ENCODE results near the gene SLC13A3.
A peak's percentile ranks its signal among the peaks of the same experiment; 100 is the strongest.

The SLC13A3 gene

DNA sequence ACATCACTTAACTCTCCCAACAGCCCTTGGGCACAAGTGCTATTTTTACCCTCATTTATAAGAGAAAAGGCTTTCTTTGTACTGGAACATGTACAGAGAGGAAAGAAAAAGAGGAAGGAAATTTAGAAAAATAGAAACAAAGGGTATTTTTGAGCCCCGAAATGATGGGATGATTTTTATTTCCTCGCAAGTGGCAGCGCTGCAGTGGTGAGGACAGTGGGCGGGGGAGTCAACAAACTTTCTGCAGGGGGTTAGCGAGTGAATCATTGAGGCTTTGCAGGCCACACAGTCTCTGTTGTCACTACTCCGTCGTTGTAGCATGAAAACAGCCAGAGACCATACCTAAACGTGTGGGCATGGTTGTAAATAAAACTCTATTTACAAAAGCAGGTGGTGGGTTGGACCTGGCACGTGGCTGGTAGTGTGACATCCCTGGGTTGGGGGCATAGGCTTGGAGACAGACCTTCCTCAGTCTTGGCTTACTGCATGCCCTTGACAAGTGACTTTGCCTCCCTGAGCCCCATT, 75.3 kb downstream of the SLC13A3 start:
- no peak for DNase-seq (ENCODE audit: low read depth)

- DNase-seq (ENCODE audit: low read depth) = no peak
Observed at GRCh38 chr20:46575394-46575793, 75.9 kb downstream of the SLC13A3 start.

DNA sequence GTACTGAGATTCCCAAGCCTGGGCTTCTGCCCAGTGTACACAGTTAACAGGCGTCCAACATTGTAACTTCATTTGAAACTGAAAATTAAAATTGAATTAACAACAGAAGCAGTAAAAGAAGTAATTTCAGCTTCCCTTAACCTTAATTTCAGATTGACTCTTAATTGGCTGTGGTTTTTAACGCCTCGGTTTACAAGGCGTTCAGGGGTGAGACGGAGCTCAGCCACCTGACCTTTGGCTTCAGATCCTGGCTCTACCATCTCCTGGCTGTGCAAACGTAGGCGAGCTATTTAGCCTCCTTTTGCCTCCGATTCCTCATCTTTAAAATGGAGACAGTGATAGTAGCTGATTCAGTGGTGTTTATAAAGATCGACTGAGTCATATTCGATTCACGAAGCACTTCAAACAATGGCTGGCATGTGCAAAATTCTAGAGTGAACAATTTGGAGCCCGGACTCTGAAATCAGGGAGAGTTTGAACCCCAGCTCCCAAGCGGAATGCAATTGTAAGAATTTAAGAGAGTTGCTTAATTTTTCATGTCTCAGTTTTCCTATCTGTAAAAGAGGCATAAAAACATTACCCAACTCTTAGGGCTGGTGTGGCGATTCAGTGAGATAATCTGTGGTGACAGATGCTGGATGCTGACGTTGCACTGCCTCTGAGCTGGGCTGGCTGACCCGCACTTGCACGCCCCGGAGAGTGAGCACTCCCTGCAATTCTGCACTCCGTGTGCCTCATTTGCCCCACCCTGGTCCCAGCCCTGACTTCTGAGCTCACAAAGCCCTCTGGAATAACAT, 77.3 kb downstream of the SLC13A3 start:
- no peak for DNase-seq (ENCODE audit: low read depth)

GRCh38 chr20:46573234-46573633, 78.0 kb downstream of the SLC13A3 start:
- DNase-seq (ENCODE audit: low read depth) = no peak

DNA sequence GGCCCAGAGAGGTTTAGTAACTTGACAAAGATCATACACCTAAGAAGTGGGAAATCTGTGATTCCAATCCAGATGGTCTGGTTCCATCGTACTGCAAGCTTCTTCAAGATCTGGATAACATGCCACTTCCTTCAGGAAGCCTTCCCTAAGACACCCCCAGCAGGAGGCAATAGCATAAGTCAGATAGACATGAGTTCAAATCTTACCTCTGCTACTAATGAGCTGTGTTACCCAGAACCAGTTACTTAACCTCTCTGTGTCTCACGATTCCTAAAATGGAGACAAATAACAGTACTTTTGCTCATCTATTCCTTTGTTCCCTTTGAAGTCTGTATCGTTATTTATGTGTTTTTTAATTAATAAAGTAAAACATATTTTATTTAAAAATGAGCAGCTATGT, 78.5 kb downstream of the SLC13A3 start:
- DNase-seq (ENCODE audit: low read depth) = no peak

DNA sequence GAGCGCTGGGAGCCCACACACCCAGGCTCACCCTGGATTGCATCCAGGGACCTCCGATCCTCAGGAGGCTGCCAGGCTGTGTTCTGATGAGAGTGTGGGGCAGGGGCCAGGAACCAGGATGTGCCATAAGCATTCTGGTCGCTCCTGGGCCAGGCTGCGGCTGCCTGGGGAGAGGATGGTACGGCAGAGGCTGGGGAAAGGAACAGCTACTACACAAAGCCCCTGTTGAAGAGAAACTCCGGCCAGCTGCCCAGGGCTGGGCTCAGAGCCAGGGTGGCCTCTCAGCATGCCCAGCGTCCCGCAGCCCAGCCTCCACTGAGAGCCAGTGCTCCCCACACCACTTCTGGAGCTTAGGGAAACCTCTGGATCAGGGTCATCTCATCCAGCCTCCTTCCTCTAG, 79.1 kb downstream of the SLC13A3 start:
- no peak for DNase-seq (ENCODE audit: low read depth)

DNA sequence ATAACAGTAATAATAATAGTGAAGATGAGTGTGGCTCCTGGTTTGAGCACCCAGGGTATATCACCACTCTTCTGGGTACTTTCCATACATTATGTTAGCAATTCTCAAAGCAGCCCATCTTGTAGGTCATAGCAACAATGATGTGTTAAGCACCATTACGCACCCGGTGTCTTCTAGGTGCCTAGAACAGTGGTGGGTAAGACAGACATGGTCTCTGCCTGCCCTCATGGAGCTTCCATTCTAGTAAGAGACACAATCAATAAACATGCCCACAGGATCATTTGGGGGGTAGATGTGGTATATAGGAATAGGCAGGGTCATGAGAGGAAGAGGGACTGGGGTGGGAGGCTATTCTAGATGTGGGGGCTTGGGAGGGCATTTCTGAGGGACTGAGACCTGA, 79.8 kb downstream of the SLC13A3 start:
- DNase-seq (ENCODE audit: low read depth) = no peak

DNA sequence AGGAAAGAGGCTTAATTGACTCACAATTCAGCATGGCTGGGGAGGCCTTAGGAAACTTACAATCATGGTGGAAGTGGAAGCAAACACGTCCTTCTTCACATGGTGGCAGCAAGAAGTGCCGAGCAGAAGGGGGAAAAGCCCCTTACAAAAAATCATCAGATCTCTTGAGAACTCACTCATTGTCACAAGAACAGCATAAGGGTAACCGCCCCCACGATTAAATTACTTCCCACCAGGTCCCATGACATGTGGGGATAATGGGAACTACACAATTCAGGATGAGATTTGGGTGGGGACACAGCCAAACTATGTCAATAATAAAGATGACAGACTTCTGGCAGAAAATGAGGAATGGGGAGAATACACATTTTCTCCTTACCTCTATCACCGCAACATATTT, 80.3 kb downstream of the SLC13A3 start:
- no peak for DNase-seq (ENCODE audit: low read depth)

DNA sequence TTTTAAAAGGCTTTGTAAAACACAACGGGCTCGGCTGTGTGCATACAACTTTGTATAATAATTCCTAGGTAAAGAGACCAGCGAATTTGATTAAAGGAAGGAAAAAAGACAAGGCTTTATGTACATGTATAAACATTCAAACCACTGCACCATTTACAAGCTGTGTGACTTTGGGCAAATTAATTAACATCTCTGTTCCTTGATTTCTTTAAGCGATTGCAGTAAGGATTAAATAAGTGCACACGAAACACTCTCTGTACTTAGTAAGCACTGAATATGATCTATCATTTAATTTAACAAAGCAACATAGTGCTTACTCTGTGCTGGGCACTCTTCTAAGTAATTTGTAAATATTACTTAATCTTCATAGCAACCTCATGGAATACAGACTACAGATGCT, 81.3 kb downstream of the SLC13A3 start:
- DNase-seq (ENCODE audit: low read depth) = no peak

DNA sequence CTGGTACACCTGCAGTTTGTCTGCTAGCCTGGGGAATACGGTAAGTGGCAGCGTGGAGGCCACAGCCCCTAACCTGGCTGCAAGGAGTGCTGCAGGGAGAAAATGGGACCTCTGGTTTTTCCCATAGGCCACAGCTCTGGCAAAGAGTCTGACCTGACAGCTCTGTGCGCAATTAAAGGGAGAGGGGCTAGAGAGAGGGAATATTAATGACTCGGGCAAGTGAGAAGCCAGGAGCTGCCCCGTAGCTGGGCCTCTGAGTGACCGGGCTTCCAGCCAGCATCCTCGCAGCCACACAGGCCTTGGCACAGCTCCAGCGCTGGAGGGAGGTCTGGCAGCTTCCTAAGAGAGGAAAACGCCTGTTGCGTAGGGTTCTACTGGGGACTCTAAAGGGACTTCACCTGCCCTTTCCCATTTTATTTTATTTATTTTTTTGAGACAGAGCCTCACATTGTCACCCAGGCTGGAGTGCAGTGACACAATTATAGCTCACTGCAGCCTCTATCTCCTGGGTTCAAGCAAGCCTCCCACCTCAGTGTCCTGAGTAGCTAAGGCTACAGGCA, 82.6 kb downstream of the SLC13A3 start:
- peak; percentile 28 for DNase-seq (ENCODE audit: low read depth)

DNA sequence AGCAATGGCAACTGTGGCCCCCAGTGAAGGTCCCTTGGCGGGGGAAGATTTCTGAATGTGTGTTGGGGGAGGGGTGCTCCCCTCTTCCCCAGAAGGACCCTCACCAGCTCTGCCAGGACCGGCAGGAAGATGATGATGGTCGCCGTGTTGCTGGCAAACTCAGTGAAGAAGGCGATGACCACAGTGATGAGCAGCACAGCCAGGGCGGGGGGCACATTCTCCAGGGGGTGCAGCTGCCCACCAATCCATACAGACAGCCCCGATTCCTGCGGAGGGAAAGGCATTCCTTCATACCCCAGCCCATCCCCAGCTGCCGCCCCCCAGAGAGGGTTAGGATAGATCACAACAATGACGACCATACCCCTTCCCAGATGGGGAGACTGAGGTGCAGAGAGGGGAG, 85.1 kb downstream of the SLC13A3 start:
- no peak for DNase-seq (ENCODE audit: low read depth)

DNA sequence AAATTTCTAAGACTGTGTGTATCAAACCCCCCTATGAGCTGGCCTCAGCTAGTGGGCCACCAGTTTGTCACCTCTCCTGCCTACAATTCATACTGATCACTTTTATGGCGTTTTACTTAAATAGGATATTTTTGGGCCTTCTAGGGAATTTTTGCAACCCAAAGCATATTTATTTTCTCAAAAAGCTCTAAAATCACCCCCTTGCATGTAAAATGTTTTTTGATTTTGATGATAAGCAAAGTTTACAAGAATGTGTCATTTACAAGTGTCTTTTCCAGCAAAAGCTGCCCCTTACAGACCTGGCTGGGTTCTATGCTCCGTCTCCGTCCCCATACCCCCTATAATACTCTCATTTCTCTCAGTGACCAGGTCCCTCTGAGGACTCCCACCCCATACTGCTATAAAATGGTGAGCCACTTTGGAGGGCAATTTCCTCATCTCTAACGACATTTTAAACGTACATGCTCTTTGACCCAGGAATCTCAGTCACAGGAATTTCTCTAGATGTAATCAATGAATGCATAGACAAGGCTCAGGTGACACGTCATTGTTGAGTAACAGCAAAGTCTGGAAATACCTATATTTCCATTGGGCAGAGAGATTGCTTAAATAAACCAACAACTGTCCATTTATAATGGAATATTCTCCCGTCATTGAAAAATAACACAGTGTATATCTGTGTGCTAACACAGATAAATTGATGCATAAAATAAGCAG, 86.9 kb downstream of the SLC13A3 start:
- DNase-seq (ENCODE audit: low read depth) = no peak

- no peak for DNase-seq (ENCODE audit: low read depth)
Observed at GRCh38 chr20:46563860-46564221, 87.4 kb downstream of the SLC13A3 start.

DNA sequence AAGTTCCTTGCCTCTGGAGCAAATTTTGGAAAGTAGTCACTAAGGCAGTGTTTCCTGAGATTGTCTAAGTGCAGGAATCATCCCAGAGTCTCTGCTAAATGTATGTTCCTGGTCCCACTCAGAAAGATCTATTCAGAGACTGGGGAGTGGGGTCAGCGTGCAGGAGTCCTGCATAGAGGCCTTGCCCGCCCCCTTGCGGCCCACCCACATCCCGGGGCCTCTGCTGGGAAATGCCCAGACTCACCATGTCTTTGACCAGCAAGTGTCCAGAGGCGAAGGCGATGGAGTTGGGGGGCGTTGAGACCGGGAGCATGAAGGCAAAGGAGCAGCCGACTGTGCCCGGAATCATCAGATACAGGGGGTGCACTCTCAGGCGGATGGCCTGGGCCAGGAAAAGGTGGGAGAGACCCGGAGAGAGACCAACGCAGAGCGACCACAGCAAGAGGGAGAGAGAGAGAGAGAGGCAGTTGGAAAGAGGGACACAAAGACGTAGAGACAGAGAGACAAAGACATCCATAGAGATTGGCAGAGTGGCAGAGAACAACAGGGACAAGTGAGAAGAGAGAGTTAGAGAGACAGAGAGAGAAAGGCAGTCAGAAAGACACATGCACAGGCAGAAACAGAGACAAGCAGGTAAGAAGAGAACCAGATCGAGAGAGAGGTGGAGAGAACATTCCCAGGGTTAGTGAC, 87.9 kb downstream of the SLC13A3 start:
- no peak for DNase-seq (ENCODE audit: low read depth)

GRCh38 chr20:46562373-46563169, 88.7 kb downstream of the SLC13A3 start:
- peak; percentile 45 for DNase-seq (ENCODE audit: low read depth)

DNA sequence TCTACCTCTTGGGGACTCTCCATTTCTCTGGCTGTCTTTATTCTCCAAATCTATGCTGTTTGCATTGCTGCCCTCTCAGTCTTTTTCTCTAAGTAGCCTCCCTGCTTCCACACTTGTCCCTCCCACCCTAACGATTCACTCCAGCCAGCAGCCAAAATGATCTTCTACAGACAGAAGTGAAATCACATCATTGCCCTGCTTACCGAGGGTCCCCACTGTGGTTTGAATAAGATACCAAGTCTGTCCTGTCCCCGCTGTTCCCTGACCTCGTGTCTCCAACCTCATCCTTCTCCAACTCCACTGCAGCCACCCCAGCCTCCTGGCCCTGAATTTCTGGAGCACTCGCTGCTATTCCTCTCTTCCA, 89.3 kb downstream of the SLC13A3 start:
- DNase-seq (ENCODE audit: low read depth) = no peak

DNA sequence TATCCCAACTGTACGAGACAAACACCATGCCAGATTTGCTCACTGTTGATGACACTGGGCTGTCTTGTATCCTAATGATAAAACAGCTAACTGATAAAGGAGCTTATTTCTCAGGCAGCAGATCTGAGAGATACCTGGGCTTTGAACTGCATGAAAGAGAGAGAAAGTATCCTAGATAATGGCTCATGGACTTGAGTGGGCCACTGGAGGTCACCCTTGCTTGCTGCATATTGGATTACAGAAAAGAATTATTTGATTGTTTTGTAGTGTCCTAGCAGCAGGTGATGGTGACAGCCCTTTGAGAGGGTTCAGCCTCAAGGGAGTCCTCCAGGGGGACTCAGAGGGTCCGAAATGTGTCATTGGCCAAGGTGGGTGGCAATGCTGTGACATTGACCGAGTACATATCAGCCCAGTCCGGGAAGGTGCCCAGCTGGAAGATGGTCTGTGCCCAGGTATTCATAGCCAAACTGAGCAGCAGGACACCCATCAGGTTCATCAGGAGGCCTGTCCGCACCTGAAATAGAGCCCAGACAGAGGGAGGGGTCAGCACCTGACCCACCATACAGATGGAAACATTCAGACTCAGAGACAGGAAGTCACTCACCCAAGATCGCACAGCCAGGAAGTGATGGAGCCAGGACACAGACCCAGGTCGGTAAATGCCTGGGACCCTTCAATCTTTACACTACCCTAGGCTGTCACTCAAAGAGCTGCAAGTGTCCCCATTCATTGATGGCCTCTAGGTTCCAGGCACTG, 91.4 kb downstream of the SLC13A3 start:
- no peak for DNase-seq (ENCODE audit: low read depth)

GRCh38 chr20:46559001-46559400, 92.3 kb downstream of the SLC13A3 start:
- no peak for DNase-seq (ENCODE audit: low read depth)

- DNase-seq (ENCODE audit: low read depth) = peak; percentile 88
Observed at GRCh38 chr20:46558511-46558959, 92.7 kb downstream of the SLC13A3 start.

- peak; percentile 56 for DNase-seq (ENCODE audit: low read depth)
Observed at GRCh38 chr20:46557231-46557956, 93.9 kb downstream of the SLC13A3 start.
